H1 (cell line): Measurements from ENCODE around the gene DDHD1. TPM values are rescaled to one million over a fixed set of nuclear protein-coding genes. Genes with fewer than 3 reads are reported as not detected.

Source experiments
- CTCF ChIA-PET: fragments of 300-600 bp; sonication (Branson Sonifier 250); formaldehyde crosslinking; loops from one replicate; lab custom pipeline; 2021; ENCODE audit not compliant: partially characterized antibody; lab: Charles Lee
- POLR2A ChIA-PET: fragments of 300-600 bp; sonication (Branson Sonifier 250); formaldehyde crosslinking; loops from one replicate; lab custom pipeline; 2021; ENCODE audit warnings: inconsistent platforms; ENCODE audit not compliant: partially characterized antibody; lab: Charles Lee
- DNase-seq, 2 experiments: peaks; one replicate each; pipeline versions ENCODE4 v3.0.0 to v3.0.0-alpha.2; 2010 to 2022; ENCODE audit warnings: low spot score in 2 of 2, low read depth in 1 of 2, mixed read lengths in 1 of 2
- FAIRE-seq: peaks from 2 replicates; lab custom pipeline; 2011; peaks lifted over from hg19 to GRCh38; lab: Jason Lieb, UNC
- H2AFZ ChIP-seq: 2 replicates; pipeline ENCODE4 v1.8.1; 2012; ENCODE audit warnings: low read length, inconsistent platforms
- H2AK5ac ChIP-seq: 2 replicates; pipeline ENCODE4 v1.6.1; 2013; ENCODE audit warnings: low read depth, low read length
- H2BK120ac ChIP-seq: replicated peaks from 2 replicates; pipeline ENCODE3; 2013; ENCODE audit warnings: low read depth, low read length, inconsistent platforms
- H2BK12ac ChIP-seq: 2 replicates; pipeline ENCODE4 v1.6.1; 2013; ENCODE audit warnings: low read depth, low read length
- H2BK15ac ChIP-seq: 2 replicates; pipeline ENCODE4 v1.6.1; 2013; ENCODE audit warnings: low read length
- H2BK20ac ChIP-seq: 2 replicates; pipeline ENCODE4 v1.6.1; 2013; ENCODE audit warnings: low read length
- H2BK5ac ChIP-seq: 2 replicates; pipeline ENCODE4 v1.6.1; 2013; ENCODE audit warnings: low read depth, low read length
- H3K14ac ChIP-seq: 2 replicates; pipeline ENCODE4 v1.6.1; 2013; ENCODE audit warnings: inconsistent platforms; ENCODE audit not compliant: insufficient read length
- H3K18ac ChIP-seq: 2 replicates; pipeline ENCODE4 v1.6.1; 2013; ENCODE audit warnings: low read length; ENCODE audit errors: extremely low read depth
- H3K23ac ChIP-seq: 2 replicates; pipeline ENCODE4 v1.6.1; 2013; ENCODE audit warnings: inconsistent platforms; ENCODE audit not compliant: insufficient read length
- H3K23me2 ChIP-seq: 2 replicates; pipeline ENCODE4 v1.6.1; 2013; ENCODE audit warnings: low read depth, low read length
- H3K27ac ChIP-seq: 2 replicates; pipeline ENCODE4 v1.6.1; 2011; ENCODE audit warnings: low read depth, low read length, inconsistent platforms
- H3K27me3 ChIP-seq, 4 experiments: replicated peaks in 1 of 4; 1 replicate in 1 of 4; 2 replicates in 3 of 4; pipeline versions ENCODE4 v1.6.1 to v1.8.1; 2011 to 2013; ENCODE audit warnings: low read length in 3 of 4, mild to moderate bottlenecking in 3 of 4, inconsistent platforms in 2 of 4, mixed read lengths in 2 of 4, moderate library complexity in 1 of 4; ENCODE audit not compliant: control insufficient read depth in 3 of 4, insufficient read depth in 3 of 4; ENCODE audit errors: extremely low read depth in 1 of 4
- H3K36me3 ChIP-seq, 4 experiments: 2 replicates each; pipeline versions ENCODE4 v1.6.1 to v1.8.1; 2011 to 2013; ENCODE audit warnings: mild to moderate bottlenecking in 4 of 4, low read length in 3 of 4, moderate library complexity in 2 of 4, control low read depth in 1 of 4, inconsistent platforms in 1 of 4; ENCODE audit not compliant: insufficient read depth in 4 of 4, control insufficient read depth in 2 of 4
- H3K4ac ChIP-seq: replicated peaks from 2 replicates; pipeline ENCODE3; 2013; ENCODE audit warnings: low read length, low read depth, mixed read lengths, inconsistent platforms; ENCODE audit not compliant: insufficient read length
- H3K4me1 ChIP-seq, 4 experiments: replicated peaks in 1 of 4; 1 replicate in 1 of 4; 2 replicates in 3 of 4; pipeline versions ENCODE4 v1.6.1 to v1.8.1; 2011 to 2013; ENCODE audit warnings: low read length in 3 of 4, inconsistent platforms in 2 of 4, mixed read lengths in 1 of 4; ENCODE audit not compliant: insufficient read depth in 4 of 4, control insufficient read depth in 3 of 4
- H3K4me2 ChIP-seq, 2 experiments: 2 replicates each; pipeline versions ENCODE4 v1.6.1 to v1.8.1; 2011 to 2013; ENCODE audit warnings: low read depth in 2 of 2, low read length in 2 of 2, control low read depth in 1 of 2, inconsistent platforms in 1 of 2, mild to moderate bottlenecking in 1 of 2; ENCODE audit not compliant: insufficient read depth in 1 of 2
- H3K4me3 ChIP-seq, 4 experiments: fragments of 200-600, 300-600 bp in 1 of 4; sonication (generic), shearing (Covaris generic), sonication (Bioruptor Twin) in 1 of 4; 2 replicates each; pipeline versions ENCODE4 v1.5.1 to v1.8.1; 2011 to 2016; ENCODE audit warnings: low read length in 4 of 4, low read depth in 3 of 4, control low read depth in 2 of 4, inconsistent platforms in 2 of 4, mild to moderate bottlenecking in 2 of 4, mixed read lengths in 1 of 4, moderate library complexity in 1 of 4; ENCODE audit not compliant: insufficient read depth in 2 of 4; ENCODE audit errors: extremely low read depth in 1 of 4
- H3K56ac ChIP-seq: replicated peaks from 2 replicates; pipeline ENCODE3; 2013; ENCODE audit warnings: low read depth, mild to moderate bottlenecking, mixed read lengths, low read length, inconsistent platforms; ENCODE audit not compliant: insufficient read length
- H3K79me1 ChIP-seq: 2 replicates; pipeline ENCODE4 v1.6.1; 2013; ENCODE audit warnings: low read depth, low read length, control low read depth
- H3K79me2 ChIP-seq, 2 experiments: 2 replicates each; pipeline versions ENCODE4 v1.6.1 to v1.8.1; 2012 to 2013; ENCODE audit warnings: low read length in 2 of 2, mild to moderate bottlenecking in 2 of 2, inconsistent platforms in 1 of 2; ENCODE audit not compliant: insufficient read depth in 2 of 2, control insufficient read depth in 1 of 2
- H3K9ac ChIP-seq, 4 experiments: replicated peaks in 1 of 4; 1 replicate in 1 of 4; 2 replicates in 3 of 4; pipeline versions ENCODE4 v1.6.1 to v1.8.1; 2011 to 2013; ENCODE audit warnings: low read depth in 3 of 4, low read length in 3 of 4, control low read depth in 2 of 4, mild to moderate bottlenecking in 2 of 4, moderate library complexity in 2 of 4, inconsistent platforms in 1 of 4; ENCODE audit errors: extremely low read depth in 1 of 4
- H3K9me3 ChIP-seq, 2 experiments: 2 replicates each; pipeline versions ENCODE4 v1.6.1 to v1.8.1; 2012 to 2013; ENCODE audit warnings: mild to moderate bottlenecking in 2 of 2, moderate library complexity in 2 of 2, control low read depth in 1 of 2, inconsistent platforms in 1 of 2, low read depth in 1 of 2, low read length in 1 of 2, mixed read lengths in 1 of 2; ENCODE audit not compliant: insufficient read depth in 2 of 2
- H4K20me1 ChIP-seq, 2 experiments: replicated peaks in 1 of 2; 2 replicates each; pipeline versions ENCODE3 to v1.8.1; 2011 to 2013; ENCODE audit warnings: inconsistent platforms in 2 of 2, low read length in 2 of 2, mild to moderate bottlenecking in 1 of 2; ENCODE audit not compliant: insufficient read depth in 2 of 2, control insufficient read depth in 1 of 2
- H4K5ac ChIP-seq: 2 replicates; pipeline ENCODE4 v1.6.1; 2013; ENCODE audit warnings: low read length, low read depth, mixed read lengths, inconsistent platforms; ENCODE audit not compliant: insufficient read length
- H4K8ac ChIP-seq: 2 replicates; pipeline ENCODE4 v1.8.0; 2013; ENCODE audit warnings: mild to moderate bottlenecking, moderate library complexity, low read length, inconsistent platforms; ENCODE audit not compliant: insufficient read depth; ENCODE audit errors: extremely low read depth
- H4K91ac ChIP-seq: replicated peaks from 2 replicates; pipeline ENCODE3; 2013; ENCODE audit warnings: low read length, mixed read lengths, inconsistent platforms; ENCODE audit not compliant: insufficient read length
- CBX8 ChIP-seq: fragments of 300-800, 300-1000 bp; sonication (generic); IDR thresholded peaks from 2 replicates; pipeline ENCODE4 v1.7.1; 2016; ENCODE audit warnings: low read depth, low read length, borderline replicate concordance
- CTBP2 ChIP-seq: IDR thresholded peaks from 2 replicates; pipeline ENCODE4 v1.7.0; 2011; ENCODE audit warnings: borderline replicate concordance, mild to moderate bottlenecking, moderate library complexity, mixed read lengths, low read length; ENCODE audit not compliant: insufficient read depth, insufficient read length
- KDM5A ChIP-seq: fragments of 200-600 bp; IDR thresholded peaks from 2 replicates; pipeline ENCODE4 v1.7.1; 2012; ENCODE audit warnings: mild to moderate bottlenecking, low read length, inconsistent platforms, mixed read lengths
- RAD21 ChIP-seq, 2 experiments: IDR thresholded peaks in 1 of 2; conservative IDR thresholded peaks in 1 of 2; 2 replicates each; pipeline ENCODE4 v1.6.1; 2011; ENCODE audit warnings: low read depth in 2 of 2, low read length in 2 of 2, improper control_type of control experiment in 1 of 2, inconsistent platforms in 1 of 2, mild to moderate bottlenecking in 1 of 2, moderate library complexity in 1 of 2
- SIN3A ChIP-seq, 2 experiments: IDR thresholded peaks in 1 of 2; conservative IDR thresholded peaks in 1 of 2; 2 replicates each; pipeline ENCODE4 v1.6.1; 2011 to 2012; ENCODE audit warnings: low read length in 2 of 2, improper control_type of control experiment in 1 of 2, low read depth in 1 of 2, mild to moderate bottlenecking in 1 of 2
- SIRT6 ChIP-seq: IDR thresholded peaks from one replicate; pipeline ENCODE4 v1.7.1; 2012; ENCODE audit warnings: low read length, inconsistent platforms
- SIX5 ChIP-seq: IDR thresholded peaks from 2 replicates; pipeline ENCODE4 v1.6.1; 2011; ENCODE audit warnings: mild to moderate bottlenecking, low read depth, low read length
- SP2 ChIP-seq: IDR thresholded peaks from 2 replicates; pipeline ENCODE4 v1.6.1; 2012; ENCODE audit warnings: mild to moderate bottlenecking, low read length, inconsistent platforms
- TAF7 ChIP-seq: optimal IDR thresholded peaks from 2 replicates; pipeline ENCODE3; 2011; ENCODE audit warnings: low read depth, mild to moderate bottlenecking, inconsistent platforms, low read length, moderate library complexity, borderline replicate concordance
- ZNF274 ChIP-seq: IDR thresholded peaks from 2 replicates; pipeline ENCODE4 v1.7.0; 2012; ENCODE audit warnings: low read length, borderline replicate concordance; ENCODE audit errors: extremely low read depth
- polyA plus RNA-seq, 7 experiments: library from polyadenylated mRNA; depleted of rRNA in 3 of 7; stranded (reverse) in 5 of 7; unstranded in 2 of 7; fragments of >200 nt in 5 of 7; fragments of 200-250 nt in 2 of 7; gene quantifications; 1 replicate in 5 of 7; 2 replicates in 1 of 7; 4 replicates in 1 of 7; pipeline versions ENCODE4 v1.2.1 to v1.2.3, GENCODE V29; 2011 to 2013; ENCODE audit warnings: missing spikeins in 2 of 7, mixed read lengths in 2 of 7
- total RNA-seq: library from RNA; stranded (reverse); fragmentation: NEBNext Ultra II Directional; extraction: Animal tissue kit (Norgen Biotek cat#: 25700); gene quantifications from 2 replicates; pipeline ENCODE4 v1.2.1, GENCODE V29; 2021

Gene DDHD1
- total and polyA plus RNA-seq, 2 of the 8 experiments (the other 6 are each of a cell fraction or from before 2014, with no cell fraction given): 3.6 to 16.0 TPM

GRCh38 chr14:53016919-53017318, 136.2 kb downstream of the DDHD1 start:
- Histone ChIP-seq H3K79me1 (no peaks in the 10 kb centered on the region), H2BK20ac (no peak overlapping the region), H3K79me2 (no peaks in the 10 kb centered on the region), H3K23ac (no peak overlapping the region), H4K5ac (no peak overlapping the region), H3K9me3 (no peaks in the 10 kb centered on the region), H3K36me3 (no peaks in the 10 kb centered on the region), H2BK5ac (no peak overlapping the region), H4K20me1 (no peaks in the 10 kb centered on the region), H3K56ac (no peak overlapping the region), H3K27me3 (no peaks in the 10 kb centered on the region), H3K27ac (no peak overlapping the region), H2AK5ac (no peak overlapping the region), H2BK120ac (no peak overlapping the region), H3K4me3 (no peak overlapping the region), H3K18ac (no peak overlapping the region), H2BK12ac (no peak overlapping the region), H4K8ac (no peak overlapping the region), H3K4ac (no peak overlapping the region), H3K4me1 (peaks cover 0 to 17% (median 7%) of the 10 kb centered on the region in 4 experiments; a peak in 4 of 7 replicates), H3K14ac (no peak overlapping the region), H3K4me2 (no peak overlapping the region), H4K91ac (no peak overlapping the region), H3K23me2 (peaks cover 2% of the 10 kb centered on the region; the same call in 1 of the 2 replicates), H3K9ac (no peak overlapping the region), H2AFZ (no peak overlapping the region), H2BK15ac (no peak overlapping the region)
- POLR2A ChIA-PET: no interaction called here
- DNase-seq (no peak), FAIRE-seq (no peak)
- CTCF ChIA-PET: no interaction called here
- no peak for TF ChIP-seq RAD21 (IDR thresholded peaks at IDR 0.05 in 1 of 2, conservative IDR thresholded peaks at IDR 0.05 in 1 of 2; ENCODE audit: low read depth in 2 of 2, low read length in 2 of 2)
- no peak for TF ChIP-seq TAF7
- no peak for TF ChIP-seq ZNF274
- no peak for TF ChIP-seq CBX8
- no peak for TF ChIP-seq KDM5A
- no peak for TF ChIP-seq CTBP2
- TF ChIP-seq SIX5: no peak
- no peak for TF ChIP-seq SIRT6
- TF ChIP-seq SIN3A (conservative IDR thresholded peaks at IDR 0.05 in 1 of 2, IDR thresholded peaks at IDR 0.05 in 1 of 2; ENCODE audit: low read depth in 1 of 2, low read length in 2 of 2): no peak
- TF ChIP-seq SP2: no peak
